Hepatocyte (in vitro differentiated cells): Measurements from ENCODE around the gene NCOA6. TPM values are rescaled to one million over a fixed set of nuclear protein-coding genes. Genes with fewer than 3 reads are reported as not detected.

Source experiments
- DNase-seq: peaks from one replicate; pipeline ENCODE4 v3.0.0-alpha.2; 2016; ENCODE audit warnings: low spot score
- H2AFZ ChIP-seq: fragments of 200-600 bp; sonication (generic); 2 replicates; pipeline ENCODE4 v1.6.0; 2016; ENCODE audit warnings: antibody characterized with exemption, mild to moderate bottlenecking
- H3K27ac ChIP-seq: fragments of 200-600 bp; sonication (generic); 2 replicates; pipeline ENCODE4 v1.5.1; 2016; ENCODE audit warnings: mild to moderate bottlenecking
- H3K27me3 ChIP-seq: fragments of 200-600 bp; sonication (generic); 2 replicates; pipeline ENCODE4 v1.6.1; 2016
- H3K36me3 ChIP-seq: fragments of 200-600 bp; sonication (generic); replicated peaks from 2 replicates; pipeline ENCODE4 v1.5.1; 2016; ENCODE audit warnings: low read depth; ENCODE audit not compliant: insufficient read depth
- H3K4me1 ChIP-seq: fragments of 200-600 bp; sonication (generic); 2 replicates; pipeline ENCODE4 v1.5.1; 2016; ENCODE audit warnings: mild to moderate bottlenecking, moderate library complexity; ENCODE audit not compliant: insufficient read depth
- H3K4me2 ChIP-seq: fragments of 200-600 bp; sonication (generic); 2 replicates; pipeline ENCODE4 v1.6.0; 2016
- H3K4me3 ChIP-seq: fragments of 200-600 bp; sonication (generic); 2 replicates; pipeline ENCODE4 v1.5.1; 2016; ENCODE audit warnings: mild to moderate bottlenecking
- H3K79me2 ChIP-seq: fragments of 200-600 bp; sonication (generic); 2 replicates; pipeline ENCODE4 v1.6.0; 2017; ENCODE audit warnings: mild to moderate bottlenecking
- H3K9me2 ChIP-seq: fragments of 200-600 bp; sonication (generic); replicated peaks from 2 replicates; pipeline ENCODE4 v1.6.0; 2017; ENCODE audit warnings: mild to moderate bottlenecking; ENCODE audit not compliant: insufficient read depth
- H3K9me3 ChIP-seq: fragments of 200-600 bp; sonication (generic); 2 replicates; pipeline ENCODE4 v1.5.1; 2016; ENCODE audit warnings: low read depth, mild to moderate bottlenecking
- H4K20me1 ChIP-seq: fragments of 200-600 bp; sonication (generic); 2 replicates; pipeline ENCODE4 v1.6.0; 2016; ENCODE audit warnings: mild to moderate bottlenecking; ENCODE audit not compliant: insufficient read depth, poor library complexity, severe bottlenecking
- EZH2 ChIP-seq: fragments of 200-600 bp; sonication (generic); IDR thresholded peaks from 2 replicates; pipeline ENCODE4 v1.6.1; 2016; ENCODE audit warnings: antibody characterized with exemption, mild to moderate bottlenecking, borderline replicate concordance
- EZH2phosphoT487 ChIP-seq: fragments of 200-600 bp; sonication (generic); IDR thresholded peaks from one replicate; pipeline ENCODE4 v1.6.1; 2018; ENCODE audit warnings: antibody characterized with exemption, mild to moderate bottlenecking, low read depth, moderate library complexity; ENCODE audit not compliant: unreplicated experiment, severe bottlenecking
- WGBS: methylation state at CpG from one replicate; pipeline ENCODE4 v1.1.6; 2016; ENCODE audit warnings: low lambda C conversion rate; ENCODE audit errors: missing lambda C conversion rate; 5-methylcytosine and 5-hydroxymethylcytosine counted together
- polyA plus RNA-seq: library from polyadenylated mRNA; unstranded; fragments of >200 nt; fragmentation: Nextera tagmentation; extraction: Ambion mirVana; gene quantifications from 2 replicates; pipeline ENCODE4 v1.2.1, GENCODE V29; 2016
- total RNA-seq: library from RNA; depleted of rRNA; stranded (reverse); fragments of >200 nt; gene quantifications from 2 replicates; pipeline ENCODE4 v1.2.3, GENCODE V29; 2014
- TF ChIP-seq, protein P1 (sequence below): fragments of 200-600 bp; sonication (generic); IDR thresholded peaks from 2 replicates; pipeline ENCODE4 v1.5.1; 2016; ENCODE audit warnings: antibody characterized with exemption, mild to moderate bottlenecking; ENCODE audit not compliant: poor library complexity

NCOA6 gene
- total and polyA plus RNA-seq, 2 experiments from 2014 or later, result 11.6 to 23.5 TPM

DNA sequence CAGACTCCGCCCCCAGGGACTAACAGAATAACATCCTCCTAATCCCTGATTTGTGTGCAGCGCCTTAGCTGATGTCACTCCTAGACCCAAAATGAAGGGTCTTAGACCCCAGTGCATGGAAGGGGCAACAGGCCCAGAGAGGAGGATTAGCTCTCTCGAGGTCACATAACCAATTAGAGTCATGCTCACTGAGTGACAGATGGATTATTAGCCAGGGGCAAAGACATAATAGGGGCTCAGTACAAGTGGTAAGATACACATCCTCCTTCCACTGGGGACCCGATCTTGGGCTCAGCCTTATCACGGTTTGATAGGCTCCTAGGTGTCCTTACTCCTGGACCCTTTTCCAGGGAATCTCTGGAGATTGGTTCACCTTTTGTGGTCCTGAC, 120.4 kb downstream of the NCOA6 start:
- TF ChIP-seq EZH2phosphoT487, result no peak
- TF ChIP-seq, protein P1, sequence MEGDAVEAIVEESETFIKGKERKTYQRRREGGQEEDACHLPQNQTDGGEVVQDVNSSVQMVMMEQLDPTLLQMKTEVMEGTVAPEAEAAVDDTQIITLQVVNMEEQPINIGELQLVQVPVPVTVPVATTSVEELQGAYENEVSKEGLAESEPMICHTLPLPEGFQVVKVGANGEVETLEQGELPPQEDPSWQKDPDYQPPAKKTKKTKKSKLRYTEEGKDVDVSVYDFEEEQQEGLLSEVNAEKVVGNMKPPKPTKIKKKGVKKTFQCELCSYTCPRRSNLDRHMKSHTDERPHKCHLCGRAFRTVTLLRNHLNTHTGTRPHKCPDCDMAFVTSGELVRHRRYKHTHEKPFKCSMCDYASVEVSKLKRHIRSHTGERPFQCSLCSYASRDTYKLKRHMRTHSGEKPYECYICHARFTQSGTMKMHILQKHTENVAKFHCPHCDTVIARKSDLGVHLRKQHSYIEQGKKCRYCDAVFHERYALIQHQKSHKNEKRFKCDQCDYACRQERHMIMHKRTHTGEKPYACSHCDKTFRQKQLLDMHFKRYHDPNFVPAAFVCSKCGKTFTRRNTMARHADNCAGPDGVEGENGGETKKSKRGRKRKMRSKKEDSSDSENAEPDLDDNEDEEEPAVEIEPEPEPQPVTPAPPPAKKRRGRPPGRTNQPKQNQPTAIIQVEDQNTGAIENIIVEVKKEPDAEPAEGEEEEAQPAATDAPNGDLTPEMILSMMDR, result no peak
- no peak for TF ChIP-seq EZH2
- DNase-seq, result no peak
- Histone ChIP-seq H3K9me3 (no peaks in the 10 kb centered on the region), H3K9me2 (no peaks in the 10 kb centered on the region), H3K79me2 (no peaks in the 10 kb centered on the region), H2AFZ (no peak overlapping the region), H3K4me1 (peaks cover 7% of the 10 kb centered on the region), H4K20me1 (no peaks in the 10 kb centered on the region), H3K4me3 (peak overlapping the region; percentile 63), H3K27ac (peak overlapping the region; percentile 99), H3K4me2 (peak overlapping the region; percentile 91), H3K27me3 (no peaks in the 10 kb centered on the region), H3K36me3 (no peaks in the 10 kb centered on the region)
- 51% methylated on average over 5 of the region's 5 CpGs for WGBS

- no peaks in the 10 kb centered on the region for H4K20me1 ChIP-seq
- H3K9me2 ChIP-seq, result no peaks in the 10 kb centered on the region
- no peaks in the 10 kb centered on the region for H3K9me3 ChIP-seq
- H3K27me3 ChIP-seq, result no peaks in the 10 kb centered on the region
- peaks cover 7% of the 10 kb centered on the region for H3K4me1 ChIP-seq
- H3K36me3 ChIP-seq, result no peaks in the 10 kb centered on the region
- H3K4me3 ChIP-seq, result peak within 1 kb of the TSS; percentile 63
- H3K4me2 ChIP-seq, result peak within 1 kb of the TSS; percentile 91
- peak; percentile 96 for DNase-seq
- peak within 1 kb of the TSS; percentile 65 for H2AFZ ChIP-seq
- WGBS, result 2% methylated on average over 27 of the region's 82 CpGs
- no peak for TF ChIP-seq EZH2phosphoT487
- TF ChIP-seq EZH2, result no peak
- TF ChIP-seq, protein P1, result no peak
- H3K27ac ChIP-seq, result peak within 1 kb of the TSS; percentile 99
- no peaks in the 10 kb centered on the region for H3K79me2 ChIP-seq
Measured at GRCh38 chr20:34704177-34705007, 121.1 kb downstream of the NCOA6 start, which contains the start of gene TP53INP2. TP53INP2 (plus strand) TSS chr20:34704344; CDS start chr20:34708740, 4,396 bp downstream.

DNA sequence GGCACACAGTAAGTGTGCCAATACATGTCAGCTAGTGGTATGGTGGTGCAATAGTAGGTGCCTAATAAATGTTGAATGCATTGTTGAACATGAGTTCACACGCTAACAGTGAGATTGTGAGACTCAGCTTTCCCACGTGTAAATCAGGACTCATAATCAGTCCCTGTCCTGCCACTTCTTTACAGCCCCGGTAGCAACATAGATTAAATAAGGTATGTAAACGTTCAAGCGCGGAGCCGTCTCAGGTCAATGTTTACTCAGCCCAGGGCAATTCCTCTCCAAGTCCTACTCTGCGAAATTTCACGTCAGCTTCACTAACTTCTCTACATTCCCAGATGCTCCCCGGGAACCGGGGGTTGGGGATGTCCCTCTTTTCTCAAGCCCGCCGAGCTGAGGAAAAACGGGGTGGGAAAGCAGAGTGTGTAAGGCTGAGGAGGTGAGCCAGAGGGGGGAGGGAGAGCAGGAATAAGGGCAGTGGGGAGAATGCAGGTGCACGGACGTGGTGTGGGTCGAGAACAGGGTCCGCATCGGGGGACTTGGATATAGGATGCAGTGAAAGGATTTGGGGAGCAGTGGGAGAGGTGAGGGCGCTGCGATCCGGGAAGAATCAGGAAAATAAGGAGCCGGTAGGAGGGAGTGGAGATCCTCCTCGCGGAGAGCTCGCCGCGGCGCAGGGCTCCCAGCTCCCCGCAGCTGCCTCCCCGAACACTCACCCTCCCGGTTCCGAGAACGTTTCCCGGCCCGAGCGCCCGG, 121.9 kb downstream of the NCOA6 start:
- peak; percentile 83 for DNase-seq
- 2% methylated on average over 38 of the region's 38 CpGs for WGBS

More for the DNA sequence above, 121.9 kb downstream of the NCOA6 start:
- Histone ChIP-seq H3K27ac (peak overlapping the region; percentile 99), H3K79me2 (no peaks in the 10 kb centered on the region), H3K36me3 (no peaks in the 10 kb centered on the region), H3K4me2 (peak overlapping the region; percentile 91), H3K27me3 (no peaks in the 10 kb centered on the region), H3K9me3 (no peaks in the 10 kb centered on the region), H4K20me1 (no peaks in the 10 kb centered on the region), H2AFZ (peak overlapping the region; percentile 65), H3K9me2 (no peaks in the 10 kb centered on the region), H3K4me1 (peaks cover 7% of the 10 kb centered on the region), H3K4me3 (peak overlapping the region; percentile 63)
- TF ChIP-seq EZH2phosphoT487 (no peak), EZH2 (no peak)
- TF ChIP-seq, protein P1, result no peak
